ENCODE data around the gene SMIM28.

DNA sequence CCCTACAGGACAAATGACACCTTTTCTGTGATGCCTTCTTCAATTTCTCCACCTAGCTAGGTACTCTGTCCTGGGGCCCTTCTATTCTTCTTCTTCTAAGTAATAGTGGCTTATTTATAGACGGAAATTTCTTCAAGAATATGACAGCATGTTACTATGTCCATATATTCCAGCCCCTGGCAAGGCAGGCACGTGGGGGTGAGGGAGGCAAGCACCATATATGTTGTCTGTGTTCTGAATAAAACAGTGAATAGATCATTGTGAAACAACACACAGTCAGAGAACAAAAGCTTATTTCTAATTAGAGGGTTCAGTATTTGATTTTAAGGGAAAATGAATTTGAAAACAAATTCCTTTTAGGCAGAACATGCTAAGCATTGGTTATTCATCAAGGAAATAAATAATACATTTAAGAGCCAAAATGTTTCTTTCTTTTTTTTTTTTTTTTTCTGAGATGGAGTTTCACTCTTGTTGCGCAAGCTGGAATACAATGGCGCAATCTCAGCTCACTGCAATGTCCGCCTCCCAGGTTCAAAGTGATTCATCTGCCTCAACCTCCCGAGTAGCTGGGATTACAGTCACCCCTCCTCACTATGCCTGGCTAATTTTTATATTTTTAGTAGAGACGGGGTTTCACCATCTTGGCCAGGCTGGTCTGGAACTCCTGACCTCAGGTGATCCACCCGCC, 32.5 kb downstream of the SMIM28 start:
- TF ChIP-seq, protein P1, sequence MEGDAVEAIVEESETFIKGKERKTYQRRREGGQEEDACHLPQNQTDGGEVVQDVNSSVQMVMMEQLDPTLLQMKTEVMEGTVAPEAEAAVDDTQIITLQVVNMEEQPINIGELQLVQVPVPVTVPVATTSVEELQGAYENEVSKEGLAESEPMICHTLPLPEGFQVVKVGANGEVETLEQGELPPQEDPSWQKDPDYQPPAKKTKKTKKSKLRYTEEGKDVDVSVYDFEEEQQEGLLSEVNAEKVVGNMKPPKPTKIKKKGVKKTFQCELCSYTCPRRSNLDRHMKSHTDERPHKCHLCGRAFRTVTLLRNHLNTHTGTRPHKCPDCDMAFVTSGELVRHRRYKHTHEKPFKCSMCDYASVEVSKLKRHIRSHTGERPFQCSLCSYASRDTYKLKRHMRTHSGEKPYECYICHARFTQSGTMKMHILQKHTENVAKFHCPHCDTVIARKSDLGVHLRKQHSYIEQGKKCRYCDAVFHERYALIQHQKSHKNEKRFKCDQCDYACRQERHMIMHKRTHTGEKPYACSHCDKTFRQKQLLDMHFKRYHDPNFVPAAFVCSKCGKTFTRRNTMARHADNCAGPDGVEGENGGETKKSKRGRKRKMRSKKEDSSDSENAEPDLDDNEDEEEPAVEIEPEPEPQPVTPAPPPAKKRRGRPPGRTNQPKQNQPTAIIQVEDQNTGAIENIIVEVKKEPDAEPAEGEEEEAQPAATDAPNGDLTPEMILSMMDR (tag by site-specific recombination; IDR thresholded peaks at IDR 0.05) = no peak
- TF ChIP-seq ZNF174 (tag by site-specific recombination; IDR thresholded peaks at IDR 0.05) = no peak
- TF ChIP-seq, protein P2, sequence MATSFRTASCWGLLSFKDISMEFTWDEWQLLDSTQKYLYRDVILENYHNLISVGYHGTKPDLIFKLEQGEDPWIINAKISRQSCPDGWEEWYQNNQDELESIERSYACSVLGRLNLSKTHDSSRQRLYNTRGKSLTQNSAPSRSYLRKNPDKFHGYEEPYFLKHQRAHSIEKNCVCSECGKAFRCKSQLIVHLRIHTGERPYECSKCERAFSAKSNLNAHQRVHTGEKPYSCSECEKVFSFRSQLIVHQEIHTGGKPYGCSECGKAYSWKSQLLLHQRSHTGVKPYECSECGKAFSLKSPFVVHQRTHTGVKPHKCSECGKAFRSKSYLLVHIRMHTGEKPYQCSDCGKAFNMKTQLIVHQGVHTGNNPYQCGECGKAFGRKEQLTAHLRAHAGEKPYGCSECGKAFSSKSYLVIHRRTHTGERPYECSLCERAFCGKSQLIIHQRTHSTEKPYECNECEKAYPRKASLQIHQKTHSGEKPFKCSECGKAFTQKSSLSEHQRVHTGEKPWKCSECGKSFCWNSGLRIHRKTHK (tag by site-specific recombination; IDR thresholded peaks at IDR 0.05) = no peak

Data from HEK293 (cell line).